Subcutaneous abdominal adipose tissue (tissue), 5 donors: Measurements from ENCODE around the gene TAL1.
"Not testable (repeated sequence)": the region's sequence is repeated elsewhere in the genome, so short reads cannot be mapped to it uniquely, and the experiment has no call there.

Experiments
- H3K27ac ChIP-seq: one replicate; pipeline ENCODE4 v1.7.0; 2013; ENCODE audit warnings: low read depth, mild to moderate bottlenecking, inconsistent platforms, low read length, moderate library complexity
- H3K27me3 ChIP-seq, 5 donors: one replicate each; pipeline ENCODE4 v1.7.0; 2013; ENCODE audit warnings: low read length in 5 of 5, inconsistent platforms in 1 of 5; ENCODE audit not compliant: control insufficient read depth in 5 of 5, insufficient read depth in 4 of 5
- H3K36me3 ChIP-seq, 5 donors: one replicate each; pipeline ENCODE4 v1.7.0; 2013; ENCODE audit warnings: low read length in 5 of 5; ENCODE audit not compliant: control insufficient read depth in 5 of 5, insufficient read depth in 5 of 5
- H3K4me1 ChIP-seq, 5 donors: one replicate each; pipeline ENCODE4 v1.7.0; 2013; ENCODE audit warnings: low read length in 5 of 5, mild to moderate bottlenecking in 3 of 5, moderate library complexity in 1 of 5; ENCODE audit not compliant: control insufficient read depth in 5 of 5, insufficient read depth in 5 of 5
- H3K4me3 ChIP-seq, 5 donors: one replicate each; pipeline ENCODE4 v1.7.0; 2013; ENCODE audit warnings: low read length in 5 of 5, low read depth in 1 of 5
- H3K9ac ChIP-seq, 5 donors: one replicate each; pipeline ENCODE4 v1.7.0; 2013; ENCODE audit warnings: low read length in 5 of 5, mild to moderate bottlenecking in 4 of 5, moderate library complexity in 3 of 5
- H3K9me3 ChIP-seq, 5 donors: one replicate each; pipeline ENCODE4 v1.7.0; 2013; ENCODE audit warnings: low read length in 5 of 5; ENCODE audit not compliant: control insufficient read depth in 5 of 5
- donor health status: healthy.
- donor health status: healthy.
- donor health status: healthy.
- donor health status: healthy.
- donor health status: healthy.

Gene TAL1

DNA sequence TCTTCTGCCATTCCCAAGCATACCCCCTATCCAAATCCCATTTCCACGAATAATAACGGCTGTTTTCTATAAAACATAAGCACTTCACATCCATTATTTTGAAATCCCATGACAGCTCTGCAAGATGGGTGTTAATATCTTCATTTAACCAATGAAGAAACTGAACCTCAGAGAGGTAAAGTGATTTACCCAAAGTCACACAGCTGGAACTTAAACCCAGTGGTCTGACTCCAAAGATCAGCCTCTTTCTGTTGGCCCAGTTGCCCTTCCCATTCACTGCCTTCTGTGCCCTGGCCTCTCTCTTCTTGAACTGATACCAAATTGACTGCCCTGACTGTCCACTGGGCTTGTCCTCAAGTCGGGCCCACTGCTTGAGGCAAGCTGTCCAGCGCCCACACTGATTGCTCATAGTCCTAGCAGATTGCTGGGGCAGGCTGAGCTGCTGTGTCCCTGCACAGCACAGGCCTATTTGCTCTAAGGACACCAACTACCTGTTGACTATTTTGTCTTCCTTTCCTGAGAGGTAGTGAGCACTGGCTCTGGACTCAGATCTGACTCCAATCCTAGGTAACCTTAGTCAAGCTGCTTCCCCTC is 19.3 kb downstream of the TAL1 start:
- H3K27ac ChIP-seq: peak overlapping the region; percentile 37
- H3K4me1 ChIP-seq: peaks cover 5 to 62% (median 13%) of the 10 kb centered on the region in 5 donors

DNA sequence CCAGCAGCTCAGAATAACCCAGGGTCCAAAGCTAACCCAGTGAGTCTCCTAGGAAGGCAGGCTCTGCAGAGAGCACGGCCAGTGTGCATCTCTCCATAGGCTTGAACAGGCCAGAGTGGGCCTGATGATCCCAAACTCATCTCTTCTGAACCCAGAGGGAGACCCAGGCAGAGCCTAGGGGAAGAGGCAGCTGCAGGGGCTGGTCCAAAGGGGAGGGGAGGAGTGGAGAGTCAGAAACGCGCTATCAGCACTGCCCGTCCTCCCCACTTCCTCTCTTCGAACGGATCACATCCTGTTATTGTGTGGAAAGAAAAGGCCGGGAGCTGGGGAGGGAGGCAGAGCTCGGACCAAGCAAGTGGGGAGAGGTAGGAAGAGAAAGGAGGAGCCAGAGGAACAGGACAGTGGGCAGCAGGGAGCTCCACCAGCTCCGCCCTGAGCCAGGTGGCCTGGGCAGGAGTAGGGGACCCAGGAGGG is 20.2 kb downstream of the TAL1 start:
- Histone ChIP-seq H3K4me3 (peak overlapping the region in 3 of 5 donors; percentile 6 to 26 (median 13)), H3K9ac (no peak overlapping the region), H3K4me1 (peaks cover 5 to 56% (median 13%) of the 10 kb centered on the region in 5 donors), H3K36me3 (no peaks in the 10 kb centered on the region), H3K27me3 (peaks cover 0 to 18% (median 4%) of the 10 kb centered on the region in 5 donors), H3K27ac (peak overlapping the region; percentile 37), H3K9me3 (no peaks in the 10 kb centered on the region)

More for the DNA sequence above, 19.3 kb downstream of the TAL1 start:
- Histone ChIP-seq H3K9ac (no peak overlapping the region), H3K4me3 (no peak overlapping the region), H3K36me3 (no peaks in the 10 kb centered on the region), H3K27me3 (peaks cover 0 to 17% (median 4%) of the 10 kb centered on the region in 5 donors), H3K9me3 (no peaks in the 10 kb centered on the region)

DNA sequence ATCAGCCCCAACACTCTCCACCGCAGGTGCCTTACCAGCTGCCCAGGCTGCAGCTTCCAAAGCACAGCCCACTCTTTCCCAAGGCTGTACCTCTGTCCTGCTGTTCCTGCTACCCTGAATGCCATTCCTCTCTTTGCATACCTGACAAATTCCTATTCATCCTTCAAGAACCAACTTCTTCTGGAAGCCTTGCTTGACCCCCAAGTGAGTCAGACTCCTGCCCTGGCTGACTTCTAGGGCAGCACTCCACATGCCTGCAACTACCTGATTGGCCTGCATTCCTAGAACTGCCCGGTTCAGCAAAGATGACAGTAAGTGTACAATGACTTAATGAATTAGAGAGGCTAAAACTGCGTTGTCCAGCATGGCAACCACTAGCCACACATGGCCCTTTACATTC is 21.4 kb downstream of the TAL1 start:
- Histone ChIP-seq H3K9ac (no peak overlapping the region), H3K27ac (no peak overlapping the region)

DNA sequence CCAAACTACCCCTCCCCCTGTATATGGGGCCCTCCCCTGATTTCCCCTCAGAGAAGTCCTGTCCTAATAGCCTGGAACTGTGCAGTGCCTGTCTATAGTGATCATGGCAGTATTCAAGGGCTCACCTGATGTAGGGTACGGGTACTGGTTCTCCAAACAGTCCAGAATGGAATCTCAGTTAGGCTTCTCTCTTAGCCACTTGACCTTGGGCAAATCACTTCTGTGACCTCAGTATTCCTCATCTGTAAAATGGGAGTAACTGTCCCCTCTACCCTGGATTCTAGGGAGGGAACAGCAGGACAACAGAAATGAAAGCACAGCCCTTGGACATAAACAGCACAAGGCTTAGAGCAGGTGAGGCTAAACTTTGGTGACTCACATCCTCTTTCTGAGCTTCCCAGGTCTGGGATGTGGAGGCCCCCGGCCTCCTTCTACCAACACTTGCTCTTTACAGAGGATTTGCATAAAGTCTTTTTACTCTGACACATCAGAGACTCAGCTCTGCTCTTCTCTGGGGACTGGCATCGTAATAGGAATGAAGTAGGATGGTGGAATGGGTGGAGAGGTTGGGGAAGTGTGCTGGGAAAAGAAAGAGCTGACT is 22.2 kb downstream of the TAL1 start:
- H3K4me3 ChIP-seq: no peak overlapping the region
- peaks cover 5 to 46% (median 13%) of the 10 kb centered on the region in 5 donors for H3K4me1 ChIP-seq
- no peaks in the 10 kb centered on the region for H3K9me3 ChIP-seq
- no peaks in the 10 kb centered on the region for H3K36me3 ChIP-seq
- no peak overlapping the region for H3K27ac ChIP-seq
- H3K27me3 ChIP-seq: peaks cover 0 to 18% (median 4%) of the 10 kb centered on the region in 5 donors
- no peak overlapping the region for H3K9ac ChIP-seq

More for the DNA sequence above, 21.4 kb downstream of the TAL1 start:
- no peaks in the 10 kb centered on the region for H3K9me3 ChIP-seq
- peaks cover 0 to 18% (median 4%) of the 10 kb centered on the region in 5 donors for H3K27me3 ChIP-seq
- H3K4me1 ChIP-seq: peaks cover 5 to 46% (median 13%) of the 10 kb centered on the region in 5 donors
- H3K4me3 ChIP-seq: no peak overlapping the region
- H3K36me3 ChIP-seq: no peaks in the 10 kb centered on the region

DNA sequence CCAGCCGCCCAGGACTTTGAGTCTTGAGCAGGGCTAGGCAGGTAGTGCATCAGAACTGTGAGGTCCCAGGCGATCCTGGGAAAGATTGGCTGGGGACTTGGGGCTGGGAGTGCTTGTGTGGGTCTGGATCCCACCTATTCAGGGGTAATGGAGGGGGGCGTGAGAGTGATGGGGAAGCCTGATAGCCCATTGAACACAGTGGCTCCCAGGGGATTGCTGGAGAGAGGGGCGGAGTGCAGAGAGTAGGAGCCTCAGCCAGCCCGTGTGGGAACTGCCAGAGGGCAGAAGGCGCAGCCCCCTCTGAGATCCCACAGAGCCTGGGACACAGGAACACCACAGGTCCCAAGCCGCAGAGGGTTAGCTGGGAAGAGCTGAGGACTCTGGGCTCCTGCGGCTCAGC is 22.9 kb downstream of the TAL1 start:
- Histone ChIP-seq H3K36me3 (no peaks in the 10 kb centered on the region), H3K9me3 (no peaks in the 10 kb centered on the region), H3K27me3 (peaks cover 0 to 18% (median 4%) of the 10 kb centered on the region in 5 donors), H3K4me1 (peaks cover 5 to 41% (median 13%) of the 10 kb centered on the region in 5 donors), H3K27ac (no peak overlapping the region), H3K9ac (no peak overlapping the region), H3K4me3 (no peak overlapping the region)

DNA sequence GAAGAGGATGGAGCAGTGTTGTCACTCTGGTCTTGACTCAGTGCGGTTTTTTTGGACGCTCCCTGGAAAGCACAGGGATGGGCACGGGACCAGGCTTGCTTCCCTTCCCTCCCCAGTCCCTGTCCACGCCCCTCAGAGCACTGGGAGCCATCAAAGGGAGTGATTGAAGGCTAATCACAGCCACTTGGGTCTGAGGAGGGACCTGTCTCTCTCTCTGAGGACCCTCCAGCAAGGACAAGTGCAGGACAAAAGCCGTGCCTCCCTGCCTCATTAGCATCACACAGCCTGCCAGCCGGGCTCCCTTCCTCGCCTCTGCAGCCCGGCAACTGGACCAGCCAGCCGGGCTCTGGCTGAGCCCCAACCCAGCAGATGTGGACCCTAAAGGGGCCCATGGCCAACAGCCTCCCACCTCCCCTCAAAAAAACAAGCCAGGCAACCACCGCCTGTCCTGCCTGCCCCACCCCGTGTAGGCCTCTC is 23.6 kb downstream of the TAL1 start:
- Histone ChIP-seq H3K4me1 (peaks cover 5 to 36% (median 13%) of the 10 kb centered on the region in 5 donors), H3K27me3 (peaks cover 0 to 18% (median 4%) of the 10 kb centered on the region in 5 donors), H3K27ac (no peak overlapping the region), H3K9ac (no peak overlapping the region), H3K9me3 (no peaks in the 10 kb centered on the region), H3K4me3 (no peak overlapping the region), H3K36me3 (no peaks in the 10 kb centered on the region)

DNA sequence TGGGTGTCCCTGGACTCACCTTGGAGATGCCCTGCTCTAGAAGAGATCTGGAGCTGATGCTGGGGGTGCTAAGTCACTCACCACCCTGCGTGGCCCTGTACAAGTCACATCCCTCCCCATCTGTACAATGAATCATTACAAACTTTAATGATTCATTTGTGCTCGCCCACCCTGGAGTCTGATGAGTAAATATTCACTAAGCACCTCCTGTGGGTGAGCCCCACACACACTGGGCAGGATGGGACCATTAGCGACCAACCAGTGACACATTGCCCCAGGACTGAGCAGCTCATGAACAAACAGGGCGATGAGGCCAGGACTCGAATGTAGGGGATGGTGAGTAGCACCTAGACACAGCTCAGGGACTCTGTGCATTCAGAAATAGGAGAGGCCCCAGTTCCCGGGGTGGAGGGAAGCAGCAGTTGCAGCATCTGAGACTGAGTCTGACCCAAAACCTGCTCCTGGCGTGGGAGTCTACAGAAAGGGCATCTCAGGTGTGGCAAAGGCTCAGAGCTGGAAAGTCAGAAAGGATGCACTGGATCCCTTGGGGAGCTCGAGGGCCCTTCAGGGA is 24.1 kb downstream of the TAL1 start:
- Histone ChIP-seq H3K27me3 (peaks cover 0 to 18% (median 4%) of the 10 kb centered on the region in 5 donors), H3K9ac (no peak overlapping the region), H3K36me3 (no peaks in the 10 kb centered on the region), H3K27ac (no peak overlapping the region), H3K4me3 (no peak overlapping the region), H3K9me3 (no peaks in the 10 kb centered on the region), H3K4me1 (peaks cover 5 to 31% (median 10%) of the 10 kb centered on the region in 5 donors)

DNA sequence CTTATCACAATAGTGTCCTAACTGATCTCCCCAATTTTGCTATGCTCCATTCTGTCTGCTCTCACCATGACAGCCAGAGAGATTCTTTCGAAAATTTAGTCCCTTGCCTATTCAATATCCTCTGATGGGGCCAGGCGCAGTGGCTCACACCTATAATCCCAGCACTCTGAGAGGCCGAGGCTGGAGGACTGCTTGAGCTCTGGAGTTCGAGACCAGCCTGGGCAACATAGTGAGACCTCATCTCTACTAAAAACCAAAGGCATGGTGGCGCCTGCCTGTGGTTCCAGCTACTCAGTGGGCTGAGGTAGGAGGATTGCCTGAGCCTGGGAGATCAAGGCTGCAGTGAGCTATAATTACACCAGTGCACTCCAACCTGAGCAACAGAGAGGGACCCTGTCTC is 26.1 kb downstream of the TAL1 start:
- Histone ChIP-seq H3K27me3 (peaks cover 0 to 18% (median 4%) of the 10 kb centered on the region in 5 donors), H3K9me3 (no peaks in the 10 kb centered on the region), H3K4me1 (peaks cover 0 to 12% (median 0%) of the 10 kb centered on the region in 5 donors), H3K4me3 (no peak overlapping the region), H3K36me3 (no peaks in the 10 kb centered on the region), H3K9ac (no peak overlapping the region), H3K27ac (no peak overlapping the region)

DNA sequence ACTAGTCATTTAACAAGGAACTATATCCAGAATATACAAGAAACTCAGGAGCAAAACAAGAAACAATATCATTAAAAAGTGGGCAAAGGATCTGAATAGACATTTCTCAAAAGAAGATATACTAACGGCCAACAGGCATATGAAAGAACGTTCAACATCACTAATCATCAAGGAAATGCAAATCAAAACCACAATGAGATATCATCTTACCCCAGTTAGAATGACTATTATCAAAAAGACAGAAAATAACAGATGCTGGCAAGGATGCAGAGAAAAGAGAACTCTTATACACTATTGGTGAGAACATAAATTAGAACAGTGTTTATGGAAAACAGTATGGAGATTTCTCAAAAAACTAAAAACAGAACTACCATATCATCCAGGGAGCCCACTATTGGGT is 28.5 kb downstream of the TAL1 start:
- peaks cover 0 to 14% (median 1%) of the 10 kb centered on the region in 5 donors for H3K27me3 ChIP-seq
- not testable (repeated sequence) for H3K9me3 ChIP-seq, H3K4me1 ChIP-seq, H3K27ac ChIP-seq, H3K9ac ChIP-seq, H3K36me3 ChIP-seq, H3K4me3 ChIP-seq

DNA sequence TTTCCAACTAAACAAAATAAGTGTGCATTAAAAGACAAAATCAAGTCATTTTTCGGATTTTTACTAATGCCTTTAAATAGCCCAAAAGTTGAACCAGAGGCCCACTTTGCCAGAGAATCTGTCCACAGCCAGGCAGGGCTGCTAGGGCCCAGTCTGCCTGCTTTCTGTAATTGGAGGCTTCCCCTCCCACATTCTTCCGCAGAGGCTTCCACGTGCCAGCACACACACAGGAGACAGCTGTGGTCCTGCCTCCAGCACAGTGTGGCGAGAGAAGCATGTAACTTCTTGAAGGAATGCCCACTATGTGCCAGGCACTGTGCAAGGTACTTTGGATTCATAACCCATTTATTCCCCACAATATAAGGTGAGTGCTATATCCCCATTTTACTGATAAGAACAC is 30.8 kb downstream of the TAL1 start:
- H3K27me3 ChIP-seq: peaks cover 0 to 10% (median 4%) of the 10 kb centered on the region in 5 donors
- H3K4me3 ChIP-seq: no peak overlapping the region
- H3K4me1 ChIP-seq: no peaks in the 10 kb centered on the region
- no peaks in the 10 kb centered on the region for H3K36me3 ChIP-seq
- no peak overlapping the region for H3K9ac ChIP-seq
- no peaks in the 10 kb centered on the region for H3K9me3 ChIP-seq
- H3K27ac ChIP-seq: no peak overlapping the region
